Effector memory CD4-positive, alpha-beta T cell (primary cell): ENCODE results near the gene CRB2.

Experiments used
- DNase-seq, 3 donors: peaks; one replicate each; pipeline ENCODE4 v3.0.0-alpha.2; 2020
- H3K27ac ChIP-seq: 2 replicates; pipeline ENCODE4 v1.7.0; 2013; ENCODE audit warnings: mild to moderate bottlenecking, low read length, moderate library complexity; ENCODE audit not compliant: insufficient read depth, poor library complexity, severe bottlenecking
- H3K27me3 ChIP-seq: replicated peaks from 2 replicates; pipeline ENCODE4 v1.7.0; 2013; ENCODE audit warnings: mild to moderate bottlenecking, low read length; ENCODE audit not compliant: insufficient read depth, control insufficient read depth, poor library complexity, severe bottlenecking
- H3K36me3 ChIP-seq: 2 replicates; pipeline ENCODE4 v1.7.0; 2013; ENCODE audit warnings: mild to moderate bottlenecking, low read length, moderate library complexity; ENCODE audit not compliant: control insufficient read depth, insufficient read depth
- H3K4me1 ChIP-seq: 2 replicates; pipeline ENCODE4 v1.7.0; 2013; ENCODE audit warnings: low read length, mild to moderate bottlenecking; ENCODE audit not compliant: control insufficient read depth, insufficient read depth, poor library complexity, severe bottlenecking
- H3K4me3 ChIP-seq: 2 replicates; pipeline ENCODE4 v1.7.0; 2013; ENCODE audit warnings: low read length, low read depth, mild to moderate bottlenecking; ENCODE audit not compliant: insufficient read depth, poor library complexity, severe bottlenecking
- H3K9me3 ChIP-seq: 2 replicates; pipeline ENCODE4 v1.7.0; 2013; ENCODE audit warnings: mild to moderate bottlenecking, low read length, moderate library complexity; ENCODE audit not compliant: control insufficient read depth

CRB2 gene

DNA sequence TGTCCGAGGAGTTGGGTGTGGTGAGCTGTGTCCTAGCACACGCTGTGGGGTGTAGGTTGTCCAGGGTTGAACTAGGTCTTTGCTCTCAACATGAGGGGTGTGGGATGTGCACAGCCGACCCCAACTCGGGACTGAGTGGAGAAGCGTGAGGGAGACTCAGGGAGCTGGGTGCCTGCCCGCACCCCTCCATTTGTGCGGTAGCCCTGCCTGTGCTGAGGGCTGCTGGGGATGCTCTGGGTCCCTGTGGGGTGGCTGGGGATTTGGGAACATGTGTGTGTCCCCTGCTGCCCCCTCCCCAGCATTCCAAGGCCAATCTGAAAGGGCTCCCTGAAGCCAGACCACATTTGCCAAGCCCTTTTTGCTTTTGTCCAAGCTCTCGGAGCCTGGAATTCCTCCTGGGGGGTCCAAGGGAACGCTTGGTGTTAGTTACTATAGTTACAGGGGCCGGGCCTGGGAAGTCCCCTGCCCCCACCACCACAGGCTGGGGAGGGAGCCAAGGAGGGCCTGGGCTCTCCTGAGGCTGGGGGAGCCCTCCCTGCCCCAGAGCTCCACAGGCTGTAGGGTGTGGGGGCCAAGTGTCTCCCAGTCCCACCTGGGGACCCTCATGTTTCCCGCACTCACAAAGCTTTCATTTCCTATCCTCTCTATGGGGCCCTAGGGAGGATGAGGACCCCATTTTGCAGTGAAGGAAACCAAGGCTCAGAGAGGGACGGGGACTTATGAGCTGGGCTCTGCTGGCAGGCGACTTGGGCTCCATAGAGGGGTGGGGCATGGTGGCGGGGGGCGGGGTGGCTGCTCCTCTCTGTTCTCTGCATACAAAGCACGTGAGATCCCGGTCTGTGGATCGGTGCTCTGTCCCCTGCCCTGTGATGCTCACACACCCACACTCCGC lies 1.1 kb downstream of the CRB2 start:
- H3K4me3 ChIP-seq = no peak overlapping the region
- no peaks in the 10 kb centered on the region for H3K27me3 ChIP-seq
- no peaks in the 10 kb centered on the region for H3K36me3 ChIP-seq
- H3K4me1 ChIP-seq = peaks cover 4% of the 10 kb centered on the region
- DNase-seq = no peak
- H3K9me3 ChIP-seq = no peaks in the 10 kb centered on the region
- H3K27ac ChIP-seq = no peak overlapping the region

- Histone ChIP-seq H3K27me3 (no peaks in the 10 kb centered on the region), H3K27ac (no peak overlapping the region), H3K4me1 (peaks cover 4% of the 10 kb centered on the region), H3K4me3 (no peak overlapping the region), H3K9me3 (no peaks in the 10 kb centered on the region), H3K36me3 (no peaks in the 10 kb centered on the region)
- no peak for DNase-seq
These were observed 1.7 kb downstream of the CRB2 start for GRCh38 chr9:123357743-123358059.

GRCh38 chr9:123358181-123358905 lies 2.3 kb downstream of the CRB2 start:
- Histone ChIP-seq H3K27me3 (no peaks in the 10 kb centered on the region), H3K4me3 (no peak overlapping the region), H3K36me3 (no peaks in the 10 kb centered on the region), H3K4me1 (peaks cover 4% of the 10 kb centered on the region), H3K27ac (no peak overlapping the region), H3K9me3 (no peaks in the 10 kb centered on the region)
- no peak for DNase-seq

GRCh38 chr9:123359106-123359505 lies 3.1 kb downstream of the CRB2 start:
- Histone ChIP-seq H3K27me3 (no peaks in the 10 kb centered on the region), H3K4me3 (no peak overlapping the region), H3K27ac (no peak overlapping the region), H3K36me3 (no peaks in the 10 kb centered on the region), H3K9me3 (no peaks in the 10 kb centered on the region), H3K4me1 (peaks cover 2% of the 10 kb centered on the region)
- no peak for DNase-seq

GRCh38 chr9:123359546-123359945 lies 3.5 kb downstream of the CRB2 start:
- no peak for DNase-seq
- H3K27me3 ChIP-seq = no peaks in the 10 kb centered on the region
- no peaks in the 10 kb centered on the region for H3K4me1 ChIP-seq
- no peaks in the 10 kb centered on the region for H3K36me3 ChIP-seq
- no peak overlapping the region for H3K4me3 ChIP-seq
- no peak overlapping the region for H3K27ac ChIP-seq
- no peaks in the 10 kb centered on the region for H3K9me3 ChIP-seq

DNA sequence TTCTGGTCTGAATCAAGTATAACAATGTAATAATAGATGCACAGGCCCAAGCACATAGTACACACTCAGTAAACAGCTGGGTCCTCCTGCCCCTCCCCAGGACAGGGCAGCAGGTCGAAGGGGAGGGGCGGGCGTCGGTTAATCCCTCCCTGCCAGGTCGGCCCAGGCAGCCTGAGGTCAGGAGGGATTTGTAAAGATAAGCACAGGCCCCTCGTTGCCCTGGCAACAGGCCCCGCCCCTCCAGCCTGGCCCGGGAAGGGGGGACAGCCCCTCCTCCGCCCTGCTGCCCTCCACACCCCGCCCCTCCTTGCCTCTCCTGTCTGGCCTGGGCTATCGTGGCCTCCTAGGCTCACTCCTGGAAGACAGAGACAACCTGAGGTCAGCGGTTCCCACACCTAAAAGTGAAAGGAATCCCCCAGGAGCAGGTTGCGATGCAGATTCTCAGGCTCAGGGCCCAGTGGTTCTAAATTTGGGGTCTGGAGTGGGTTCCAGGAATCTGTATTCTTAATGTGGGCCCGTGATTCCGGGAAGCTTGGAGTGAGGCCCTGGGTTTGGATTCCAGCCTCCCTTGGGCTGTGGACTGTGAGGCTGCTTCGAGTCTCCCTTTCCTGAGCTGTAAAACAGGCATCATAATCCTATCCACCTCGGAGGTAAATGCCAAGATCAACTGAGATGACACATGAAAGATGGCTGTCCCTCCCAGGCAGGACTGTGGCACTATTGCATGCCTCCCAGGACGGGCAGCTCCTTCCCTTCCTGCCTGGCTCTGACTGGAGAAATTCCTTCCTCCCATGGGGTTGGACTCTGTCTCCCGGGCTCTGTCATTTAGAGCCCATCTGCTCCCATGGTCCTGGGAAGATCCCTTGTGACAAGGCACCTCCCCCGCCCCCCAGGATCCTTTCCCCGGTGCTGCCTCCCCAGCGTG lies 4.4 kb downstream of the CRB2 start:
- H3K4me1 ChIP-seq = no peaks in the 10 kb centered on the region
- no peak overlapping the region for H3K4me3 ChIP-seq
- H3K27ac ChIP-seq = no peak overlapping the region
- no peak for DNase-seq
- H3K36me3 ChIP-seq = no peaks in the 10 kb centered on the region
- H3K9me3 ChIP-seq = no peaks in the 10 kb centered on the region
- no peaks in the 10 kb centered on the region for H3K27me3 ChIP-seq

DNA sequence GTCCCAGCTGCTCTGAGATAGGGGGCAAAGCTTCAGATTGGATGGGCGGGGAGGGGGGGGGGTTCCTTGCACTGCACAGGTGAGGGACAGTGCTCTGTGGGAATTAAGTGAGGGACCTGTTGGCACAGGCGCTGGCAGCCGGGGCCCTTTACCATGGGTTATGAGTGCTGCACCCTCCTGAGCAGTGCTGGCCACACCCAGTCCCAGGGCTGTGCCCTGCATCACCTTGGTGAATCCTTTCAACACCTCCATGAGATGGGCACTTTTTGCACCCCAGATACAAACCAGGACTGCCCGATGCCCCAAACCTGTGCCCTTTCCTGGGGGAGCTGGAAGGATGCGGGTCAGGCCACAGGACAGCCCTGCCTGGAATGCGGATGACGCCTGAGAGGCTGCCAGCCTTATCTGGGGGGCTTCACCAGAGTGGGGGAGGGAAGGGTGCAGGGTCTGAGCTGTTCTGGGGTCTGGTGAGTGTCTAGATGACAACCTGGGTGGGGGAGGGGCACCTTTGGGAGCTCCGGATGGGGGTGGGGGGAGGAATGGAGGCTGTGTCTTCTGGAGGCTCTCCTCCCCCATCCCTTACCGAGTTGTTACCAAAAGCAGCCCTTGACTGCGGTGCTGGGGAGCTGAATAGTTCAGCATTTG lies 5.2 kb downstream of the CRB2 start:
- Histone ChIP-seq H3K4me3 (no peak overlapping the region), H3K27ac (no peak overlapping the region), H3K36me3 (no peaks in the 10 kb centered on the region), H3K27me3 (no peaks in the 10 kb centered on the region), H3K4me1 (no peaks in the 10 kb centered on the region), H3K9me3 (no peaks in the 10 kb centered on the region)
- DNase-seq = no peak

GRCh38 chr9:123361731-123362510 lies 5.9 kb downstream of the CRB2 start:
- no peaks in the 10 kb centered on the region for H3K4me1 ChIP-seq
- H3K27ac ChIP-seq = no peak overlapping the region
- no peaks in the 10 kb centered on the region for H3K9me3 ChIP-seq
- DNase-seq = no peak
- H3K4me3 ChIP-seq = no peak overlapping the region
- H3K27me3 ChIP-seq = no peaks in the 10 kb centered on the region
- H3K36me3 ChIP-seq = no peaks in the 10 kb centered on the region

- no peaks in the 10 kb centered on the region for H3K9me3 ChIP-seq
- no peaks in the 10 kb centered on the region for H3K27me3 ChIP-seq
- no peak overlapping the region for H3K4me3 ChIP-seq
- H3K27ac ChIP-seq = no peak overlapping the region
- no peaks in the 10 kb centered on the region for H3K4me1 ChIP-seq
- no peak for DNase-seq
- no peaks in the 10 kb centered on the region for H3K36me3 ChIP-seq
These were observed 6.9 kb downstream of the CRB2 start for GRCh38 chr9:123362856-123363255.
